Skeletal muscle cell (primary cell): ENCODE results near the gene GALNT18.

Source experiments
- DNase-seq: peaks from one replicate; pipeline ENCODE4 v3.0.0-alpha.2; 2010; ENCODE audit warnings: low read depth
- H3K4me3 ChIP-seq: 2 replicates; pipeline ENCODE4 v1.5.1; 2011; ENCODE audit warnings: low read depth, mild to moderate bottlenecking, control low read depth, low read length, moderate library complexity

The GALNT18 gene

DNA sequence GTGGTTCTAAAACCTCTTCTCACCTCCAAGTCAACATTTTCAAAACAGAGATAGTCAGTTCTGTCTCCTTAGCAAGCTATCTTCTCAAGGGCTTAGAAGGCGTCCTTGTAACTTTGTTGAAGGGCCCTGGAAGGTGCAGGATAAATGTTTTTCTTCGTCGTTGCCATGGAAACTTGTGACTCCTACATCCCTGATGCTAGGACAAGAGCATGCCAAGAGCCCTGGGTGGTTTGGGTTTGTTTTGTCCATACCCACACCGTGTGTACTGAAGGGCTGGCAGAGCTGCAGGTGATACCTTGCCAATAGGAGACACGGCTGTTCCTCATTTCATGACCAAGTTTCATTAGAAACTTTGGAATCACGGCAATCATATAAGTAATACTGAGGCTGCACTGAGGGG lies 81.6 kb downstream of the GALNT18 start:
- no peak overlapping the region for H3K4me3 ChIP-seq
- DNase-seq = no peak

DNA sequence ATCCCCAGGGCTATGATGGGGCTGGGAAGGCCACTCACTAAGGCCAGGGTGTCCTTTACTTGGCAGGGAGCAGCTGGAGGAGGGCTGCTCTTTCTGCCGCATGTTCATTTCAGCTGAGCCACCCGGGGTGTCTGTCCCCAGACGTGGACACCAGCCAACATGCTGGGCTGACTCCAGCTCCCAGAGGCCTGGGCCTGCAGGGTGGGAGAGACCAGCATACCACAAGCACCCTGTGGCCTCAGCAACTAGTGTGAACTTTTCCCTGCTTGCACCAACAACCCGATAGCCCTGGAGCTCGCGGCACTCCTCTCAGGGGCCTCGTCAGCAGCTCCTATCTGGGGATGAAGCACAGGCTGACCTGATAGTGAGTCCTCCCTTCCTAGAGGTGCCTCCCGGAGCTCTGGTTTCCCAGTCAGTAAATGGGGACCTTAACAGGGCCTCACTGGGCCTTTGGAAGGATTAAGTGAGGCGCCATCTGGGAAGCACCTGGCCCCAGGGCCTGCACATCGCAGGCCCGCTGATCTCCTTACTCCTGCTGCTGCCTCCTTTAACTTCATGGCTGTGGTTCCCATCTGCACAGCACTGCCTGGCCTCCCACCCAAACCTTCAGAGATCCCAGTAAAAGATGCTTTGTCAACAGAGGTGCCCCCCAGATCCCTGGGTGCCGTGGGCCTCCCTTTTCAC lies 83.4 kb downstream of the GALNT18 start:
- H3K4me3 ChIP-seq = no peak overlapping the region
- DNase-seq = no peak

DNA sequence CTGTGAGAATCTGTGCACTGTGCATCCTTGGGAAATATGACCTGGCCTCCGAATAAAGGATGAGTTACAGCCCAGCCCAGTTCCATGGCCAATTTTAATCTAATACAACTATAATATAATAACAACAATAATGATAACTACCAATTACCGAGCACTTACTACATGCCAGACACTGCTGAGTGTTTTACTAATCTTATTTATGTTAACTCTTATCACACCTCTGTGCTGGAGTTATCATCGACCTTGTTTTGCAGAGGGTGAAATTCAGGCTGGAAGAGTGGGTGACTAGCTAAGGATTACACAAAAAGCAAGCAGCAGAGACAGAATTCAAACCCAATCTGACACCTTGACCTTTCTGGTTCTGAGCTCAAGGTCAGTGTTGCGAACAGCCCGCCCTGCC lies 83.9 kb downstream of the GALNT18 start:
- DNase-seq = no peak
- H3K4me3 ChIP-seq = no peak overlapping the region

DNA sequence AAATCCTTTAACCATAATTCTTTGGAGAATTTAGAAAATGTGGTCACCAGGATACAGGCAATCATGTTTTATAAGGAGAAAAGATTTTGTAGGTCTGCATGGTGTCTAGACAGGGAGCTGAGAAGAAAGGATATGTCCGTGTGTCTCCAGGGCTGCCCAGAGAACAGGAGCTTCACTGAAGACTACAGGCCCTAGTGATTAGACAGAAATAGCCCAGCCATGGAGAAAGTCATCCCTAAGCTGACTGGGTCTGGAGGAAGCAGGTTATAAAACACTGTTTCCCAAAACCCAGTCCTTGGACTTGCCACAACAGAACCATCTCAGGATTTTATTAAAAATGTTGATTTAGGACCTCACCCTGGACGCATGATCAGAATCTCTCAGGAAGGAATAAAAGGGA lies 84.4 kb downstream of the GALNT18 start:
- no peak for DNase-seq
- H3K4me3 ChIP-seq = no peak overlapping the region

DNA sequence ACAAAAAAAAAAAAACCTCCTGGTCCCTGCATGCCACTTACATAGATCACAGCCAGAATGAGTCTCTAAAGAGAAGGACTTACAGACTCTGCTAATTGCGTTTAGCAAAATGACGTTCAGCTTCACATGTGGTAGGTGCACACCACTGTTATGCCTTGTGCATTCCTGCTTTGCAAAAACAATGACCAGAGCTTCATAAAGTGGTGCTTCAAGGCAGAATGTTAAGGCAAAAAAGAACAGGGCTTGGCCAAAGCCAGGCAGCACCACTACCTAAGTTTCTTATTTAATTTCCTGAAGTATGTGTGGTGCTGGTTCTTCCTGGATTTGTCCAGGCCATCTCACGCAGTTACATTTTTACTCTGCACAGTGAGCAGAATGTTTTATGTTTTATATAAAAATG lies 85.2 kb downstream of the GALNT18 start:
- DNase-seq = no peak
- no peak overlapping the region for H3K4me3 ChIP-seq

DNA sequence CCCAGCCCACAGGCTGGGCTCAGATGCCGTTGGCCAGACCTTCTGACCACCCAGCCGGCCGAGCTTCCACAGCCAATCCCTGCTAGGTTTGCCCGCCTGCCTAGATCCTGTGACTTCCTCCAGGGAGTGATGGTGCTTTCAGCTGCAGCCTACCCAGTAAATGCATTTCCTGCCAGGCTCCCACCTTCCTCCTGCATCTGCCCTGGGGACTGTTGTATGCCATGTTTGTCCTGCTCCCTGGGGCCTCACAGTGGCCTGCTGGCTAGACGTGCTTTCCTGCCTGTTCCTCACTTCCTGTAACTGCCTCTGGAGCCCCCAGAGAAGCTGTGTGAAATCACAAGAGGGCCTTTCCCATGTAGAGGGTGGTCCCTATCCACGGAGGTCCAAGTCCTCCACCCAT lies 86.2 kb downstream of the GALNT18 start:
- H3K4me3 ChIP-seq = no peak overlapping the region

DNA sequence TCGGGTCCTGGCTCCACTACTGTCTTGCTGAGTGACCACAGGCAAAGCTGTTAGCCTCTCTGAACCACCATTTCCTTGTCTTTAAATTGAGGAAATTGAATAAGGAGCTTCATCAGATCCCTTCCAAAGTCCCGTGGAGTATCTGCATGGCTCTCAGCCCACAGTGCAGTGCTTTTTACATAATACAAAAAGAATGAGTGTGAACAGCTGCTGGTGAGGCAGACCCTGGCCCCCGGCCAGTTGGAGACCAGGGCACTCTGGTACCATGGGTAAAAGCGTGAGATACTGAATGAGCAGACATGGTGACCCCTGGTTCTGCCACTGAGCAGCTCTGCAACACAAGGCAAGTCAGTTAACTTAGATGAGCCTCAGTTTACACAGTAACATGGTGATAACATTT lies 86.8 kb downstream of the GALNT18 start:
- H3K4me3 ChIP-seq = no peak overlapping the region
- DNase-seq = no peak

More for the DNA sequence above, 86.2 kb downstream of the GALNT18 start:
- no peak for DNase-seq

DNA sequence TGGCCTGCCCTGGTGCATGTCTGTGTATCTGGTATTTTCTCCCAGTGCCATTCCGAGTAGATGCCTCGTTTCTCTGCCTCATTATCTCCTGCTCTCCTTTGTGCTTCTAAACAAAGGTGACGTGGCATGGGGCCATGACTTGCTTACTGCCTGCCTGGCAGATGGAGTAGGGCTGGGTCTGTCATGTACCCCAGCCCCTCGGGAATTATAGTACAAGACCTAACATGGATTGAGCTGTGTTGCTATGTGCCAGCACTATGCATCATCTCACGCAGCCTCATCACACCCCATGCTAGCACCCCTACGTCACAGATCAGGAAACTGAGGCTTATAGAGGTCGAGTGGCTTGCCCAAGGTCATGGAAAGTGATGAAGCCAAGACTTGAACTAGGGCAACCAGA lies 88.1 kb downstream of the GALNT18 start:
- no peak for DNase-seq
- H3K4me3 ChIP-seq = no peak overlapping the region

DNA sequence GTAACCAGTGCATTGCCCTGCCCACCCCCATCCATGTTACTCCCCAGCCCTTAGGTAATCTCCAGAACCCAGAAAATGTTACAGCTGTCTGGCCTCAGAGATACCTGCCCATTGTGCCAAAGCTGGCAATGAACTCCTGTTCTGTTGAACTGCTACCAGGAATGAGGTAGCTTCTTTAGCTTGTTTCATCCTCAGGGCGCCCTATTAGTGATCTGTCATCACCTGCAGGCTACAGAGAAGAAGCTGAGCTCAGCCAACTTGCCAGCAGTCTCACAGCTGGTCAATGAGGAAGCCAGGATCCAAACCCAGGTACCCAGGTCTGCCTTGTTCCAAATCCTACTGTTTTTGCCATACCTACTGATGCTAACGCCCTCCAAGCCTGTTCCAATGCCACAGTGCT lies 88.7 kb downstream of the GALNT18 start:
- H3K4me3 ChIP-seq = no peak overlapping the region
- no peak for DNase-seq

DNA sequence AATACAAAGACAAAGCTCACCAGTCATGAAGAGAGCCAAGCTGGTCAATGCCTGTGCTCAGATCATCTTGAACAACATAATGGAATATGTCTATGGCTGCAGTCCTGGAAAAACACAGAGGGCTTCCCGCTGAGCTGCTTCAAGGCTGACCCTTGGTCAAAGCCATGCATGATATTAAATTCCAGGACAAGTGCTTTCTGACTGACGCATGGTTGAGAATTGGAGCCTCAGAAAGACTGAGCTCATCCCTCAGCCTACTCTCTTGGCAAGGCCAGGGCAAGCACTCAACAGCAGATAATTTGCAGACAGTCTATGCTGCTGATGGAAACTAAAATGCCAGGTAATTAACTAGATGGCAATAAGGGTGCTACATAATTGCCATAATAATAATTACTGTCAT lies 89.2 kb downstream of the GALNT18 start:
- no peak overlapping the region for H3K4me3 ChIP-seq
- no peak for DNase-seq

DNA sequence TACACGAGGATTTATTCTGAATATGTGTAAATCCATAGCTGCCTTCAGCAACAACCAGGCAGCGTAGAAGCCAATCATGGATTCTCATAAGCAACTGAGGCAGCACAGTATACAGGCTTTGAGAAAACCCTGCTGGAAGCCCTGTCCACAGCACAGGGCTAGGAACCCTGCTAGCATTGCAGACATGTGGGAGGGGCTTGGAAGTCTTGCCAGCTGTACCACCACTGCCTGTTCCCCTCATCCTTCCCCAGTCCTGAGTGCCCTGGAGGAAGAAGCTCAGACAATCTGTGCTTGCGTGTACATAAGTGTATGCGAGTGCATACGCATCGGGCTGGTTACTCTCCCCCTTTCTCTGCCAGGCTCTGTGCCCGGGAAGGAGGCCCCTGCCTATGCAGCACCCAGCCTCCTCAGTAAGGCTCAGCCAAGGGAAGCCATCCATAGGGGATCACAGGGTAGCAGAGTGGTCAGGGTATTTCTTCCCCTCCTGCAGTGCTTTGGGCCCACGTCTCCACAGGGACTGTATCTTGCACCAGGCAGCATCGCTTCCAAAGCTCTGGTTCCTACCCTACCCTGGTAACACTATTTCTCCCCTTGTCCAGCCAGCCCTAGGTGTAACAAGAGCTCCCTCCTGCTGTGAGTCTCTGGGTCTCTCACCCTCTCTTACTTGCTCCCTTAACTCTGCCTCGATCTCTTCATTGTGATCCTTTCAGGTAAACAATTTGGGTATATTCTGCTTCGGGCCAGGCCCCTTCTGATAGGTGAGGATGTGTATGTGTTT lies 90.5 kb downstream of the GALNT18 start:
- H3K4me3 ChIP-seq = no peak overlapping the region
- no peak for DNase-seq

DNA sequence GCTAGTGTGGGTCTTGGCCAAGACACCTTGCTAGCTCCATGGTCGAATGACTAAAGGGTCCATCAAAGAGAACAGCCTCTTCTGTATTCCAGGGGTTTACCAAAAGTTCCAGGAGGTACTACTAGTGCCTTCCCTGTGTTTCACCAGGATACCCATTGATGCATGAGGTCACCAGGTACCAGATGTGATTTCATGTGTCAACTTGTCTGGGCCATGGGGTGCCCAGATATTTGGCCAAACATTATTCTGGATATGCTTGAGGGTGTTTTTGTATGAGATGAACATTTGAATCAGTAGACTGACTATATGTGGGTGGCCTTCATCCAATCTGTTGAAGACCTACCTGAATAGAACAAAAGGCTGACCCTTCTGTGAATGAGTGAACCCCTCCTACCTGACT lies 92.8 kb downstream of the GALNT18 start:
- DNase-seq = no peak
- H3K4me3 ChIP-seq = no peak overlapping the region

DNA sequence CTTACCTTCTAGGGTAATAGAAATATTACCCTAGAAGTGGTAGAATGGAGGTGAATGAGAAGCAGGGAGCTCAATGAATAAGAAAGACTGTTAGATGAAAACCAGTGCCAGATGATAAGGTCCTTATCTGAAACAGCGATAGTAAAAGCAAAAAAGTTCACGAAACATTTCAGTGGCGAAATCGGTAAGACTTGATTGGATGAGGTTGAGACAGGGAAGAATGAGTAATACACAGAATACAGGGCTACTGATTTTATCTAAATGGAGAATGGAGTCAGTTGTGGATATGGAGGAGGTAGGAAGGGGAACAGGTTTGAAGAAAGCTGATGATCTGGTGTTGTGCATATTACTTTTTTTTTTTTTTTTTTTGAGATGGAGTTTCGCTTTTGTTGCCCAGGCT lies 96.5 kb downstream of the GALNT18 start:
- H3K4me3 ChIP-seq = no peak overlapping the region
- DNase-seq = no peak

DNA sequence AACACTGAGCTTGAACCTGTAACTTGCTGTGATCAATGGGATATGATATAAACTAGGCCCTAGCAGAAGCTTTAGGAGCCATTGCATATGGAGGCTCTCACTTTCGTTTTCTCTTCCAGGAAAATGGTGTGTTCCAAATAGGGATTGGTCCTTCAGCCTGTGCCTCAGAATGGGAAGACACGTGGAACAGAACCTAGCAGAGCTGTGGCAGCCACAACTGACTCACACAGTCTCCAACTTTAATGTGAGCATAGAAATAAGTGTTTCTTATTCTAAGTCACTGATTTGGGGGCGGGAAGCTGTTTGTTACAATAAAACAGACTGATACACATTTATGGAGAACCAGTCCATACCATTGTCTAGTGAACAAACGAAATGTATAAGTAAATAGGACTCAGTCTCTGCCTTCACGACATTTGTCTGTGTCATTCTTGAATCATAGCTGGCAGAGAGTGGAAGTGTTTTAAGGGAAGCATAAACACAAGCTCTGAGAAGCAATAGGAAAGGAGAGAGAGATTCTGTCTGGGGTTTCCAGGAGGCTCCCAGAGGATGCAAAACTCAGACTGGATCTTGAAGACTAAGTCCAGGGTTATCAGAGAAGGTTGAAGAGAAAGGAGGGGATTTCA lies 97.3 kb downstream of the GALNT18 start:
- no peak overlapping the region for H3K4me3 ChIP-seq
- no peak for DNase-seq

DNA sequence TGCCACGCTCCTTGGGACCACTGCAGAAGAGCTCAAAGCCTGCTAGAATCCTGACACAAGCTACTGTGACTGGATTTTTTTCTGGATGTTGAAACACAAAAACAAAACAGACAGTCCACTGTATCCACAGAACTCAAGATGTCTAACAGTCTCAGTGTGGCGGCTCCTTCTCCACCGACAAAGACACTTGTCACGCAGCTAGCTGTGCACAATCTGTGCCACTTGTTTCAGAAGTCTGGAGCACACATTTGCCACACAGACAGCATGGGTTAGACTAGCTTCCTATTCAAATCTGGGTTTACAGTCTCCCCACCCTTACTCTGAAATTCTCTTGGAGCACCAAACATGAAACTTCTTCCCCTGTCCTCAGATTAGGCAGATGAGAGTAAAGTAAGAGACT lies 99.2 kb downstream of the GALNT18 start:
- no peak for DNase-seq
- no peak overlapping the region for H3K4me3 ChIP-seq

DNA sequence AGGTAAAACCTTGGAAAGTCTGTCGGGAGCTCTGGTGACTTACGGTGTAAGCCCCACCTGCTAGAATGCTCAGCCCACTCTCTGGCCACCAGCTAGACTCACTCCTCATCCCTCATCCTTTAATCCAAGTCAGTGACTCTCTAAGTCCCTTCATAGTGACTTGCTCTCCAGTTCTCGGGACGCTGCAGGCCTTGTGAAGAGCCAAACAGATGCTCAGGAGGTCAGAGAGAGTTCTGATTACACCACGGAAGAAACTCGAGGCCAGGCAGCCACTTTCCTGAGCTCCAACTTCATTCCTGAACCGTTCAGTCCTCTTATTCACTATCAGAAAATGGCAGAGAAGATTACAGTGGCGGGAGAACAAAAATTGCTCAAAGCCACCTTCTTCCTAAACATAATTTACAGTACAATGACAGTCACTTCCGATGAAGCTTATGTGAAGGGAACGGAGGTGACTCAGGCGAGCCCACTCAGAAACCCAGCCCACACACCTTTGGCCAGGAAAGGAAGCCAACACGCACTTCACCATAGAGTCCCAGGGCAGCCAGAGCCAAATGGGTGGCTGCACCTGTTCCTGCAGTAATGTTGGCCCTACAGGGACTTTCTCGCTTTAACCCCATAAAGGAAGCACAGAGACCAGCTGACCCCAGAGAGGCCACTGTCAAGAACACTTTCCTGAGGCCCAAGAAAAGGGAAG lies 100.4 kb downstream of the GALNT18 start:
- H3K4me3 ChIP-seq = no peak overlapping the region
- DNase-seq = no peak

DNA sequence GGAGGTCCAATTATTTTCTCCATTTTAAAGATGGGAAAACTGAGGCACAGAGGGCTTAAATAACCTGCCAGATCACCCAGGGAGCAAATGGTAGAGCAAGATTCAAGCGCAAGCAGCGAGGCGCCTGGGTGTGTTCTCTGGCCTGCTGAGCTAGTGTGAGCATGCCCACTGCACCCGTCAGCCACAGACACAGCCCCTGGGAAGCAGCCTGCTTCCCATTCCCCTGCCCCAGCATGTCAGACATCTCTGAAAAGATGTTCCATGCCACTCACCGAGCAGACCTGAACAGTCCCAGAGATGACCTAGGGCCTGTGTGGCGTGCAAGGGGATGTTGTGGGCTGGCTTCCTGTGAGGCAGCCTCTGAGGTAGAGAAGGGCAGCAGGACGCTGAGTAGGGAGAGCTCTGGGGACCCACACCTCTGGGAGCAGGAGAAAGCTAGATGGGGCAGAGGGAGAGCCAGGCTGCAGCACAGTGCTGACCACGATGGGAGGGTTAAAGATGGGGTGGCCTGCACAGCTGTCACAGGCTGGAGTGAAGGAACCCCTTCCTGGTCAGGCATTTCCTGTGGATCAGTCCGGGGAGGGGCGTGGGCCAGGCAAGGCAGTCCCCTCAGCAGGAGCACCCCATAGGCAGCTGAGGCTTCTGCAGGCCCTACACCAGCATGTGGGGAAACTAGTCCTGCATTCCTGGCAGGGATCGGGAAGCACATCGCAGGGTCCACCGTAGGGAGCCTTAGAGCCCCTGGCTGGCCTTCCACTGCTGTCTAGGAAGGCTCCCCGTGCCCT lies 101.4 kb downstream of the GALNT18 start:
- no peak overlapping the region for H3K4me3 ChIP-seq
- no peak for DNase-seq

DNA sequence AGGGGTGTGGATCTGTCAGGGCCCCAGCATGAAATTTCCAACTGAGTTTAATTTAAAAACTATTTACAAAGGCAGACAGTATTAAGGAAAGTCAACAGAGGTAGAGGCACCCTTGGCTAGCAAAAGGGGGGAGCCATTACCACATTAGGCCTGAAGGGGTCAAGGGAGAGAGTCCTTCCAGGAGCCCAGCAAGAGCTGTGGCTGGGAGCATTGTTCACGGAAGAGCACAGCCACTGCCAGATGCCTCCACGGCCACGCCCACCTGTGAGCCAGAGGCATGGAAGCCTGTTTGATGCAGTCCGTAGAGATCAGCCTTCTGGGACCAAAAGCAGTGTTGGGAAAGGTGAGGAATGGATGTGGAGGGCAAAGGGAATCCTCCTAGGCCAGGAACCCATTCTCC lies 102.6 kb downstream of the GALNT18 start:
- H3K4me3 ChIP-seq = no peak overlapping the region

DNA sequence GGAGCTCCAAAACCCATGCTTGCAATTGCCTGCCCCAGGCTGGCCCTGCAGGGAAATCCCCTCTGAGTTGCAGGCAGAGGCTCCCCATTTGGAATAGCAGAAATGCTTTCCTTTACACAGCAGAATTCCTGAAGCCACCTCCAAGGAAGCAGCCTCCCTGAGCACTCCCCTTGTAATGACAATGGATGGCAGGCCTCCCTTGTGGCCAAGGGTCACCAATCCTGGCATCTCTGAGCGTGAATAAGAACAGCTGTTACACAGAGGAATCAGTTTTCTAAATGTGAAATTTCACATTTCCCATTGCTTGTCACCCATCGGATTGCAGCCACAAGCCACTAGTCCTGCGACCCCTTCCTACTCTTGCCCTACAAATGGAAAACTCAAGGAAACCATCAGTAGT lies 107.6 kb downstream of the GALNT18 start:
- no peak overlapping the region for H3K4me3 ChIP-seq

More for the DNA sequence above, 102.6 kb downstream of the GALNT18 start:
- no peak for DNase-seq

More for the DNA sequence above, 107.6 kb downstream of the GALNT18 start:
- no peak for DNase-seq
